Measurements from ENCODE around the gene SWT1. TPM values are rescaled to one million over a fixed set of nuclear protein-coding genes. Genes with fewer than 3 reads are reported as not detected.
A peak's percentile ranks its signal among the peaks of the same experiment; 100 is the strongest.
"Not testable (repeated sequence)": the region's sequence is repeated elsewhere in the genome, so short reads cannot be mapped to it uniquely, and the experiment has no call there.

The SWT1 gene
- total RNA-seq, 1 experiment from 2014 or later: 6.2 TPM

- DNase-seq (ENCODE audit: low spot score): no peak
Measured at GRCh38 chr1:185319139-185319475, 162.1 kb downstream of the SWT1 start.

- not testable (repeated sequence) for DNase-seq (ENCODE audit: low spot score)
Measured at GRCh38 chr1:185321104-185321503, 164.1 kb downstream of the SWT1 start.

- not testable (repeated sequence) for DNase-seq (ENCODE audit: low spot score)
Measured at GRCh38 chr1:185321653-185322221, 164.8 kb downstream of the SWT1 start.

GRCh38 chr1:185322636-185323035, 165.7 kb downstream of the SWT1 start:
- no peak for DNase-seq (ENCODE audit: low spot score)

GRCh38 chr1:185324118-185324517, 167.2 kb downstream of the SWT1 start:
- DNase-seq (ENCODE audit: low spot score): no peak

GRCh38 chr1:185325413-185325812, 168.4 kb downstream of the SWT1 start:
- DNase-seq (ENCODE audit: low spot score): no peak

- DNase-seq (ENCODE audit: low spot score): no peak
Measured at GRCh38 chr1:185328255-185328654, 171.3 kb downstream of the SWT1 start.

GRCh38 chr1:185334182-185334581, 177.2 kb downstream of the SWT1 start:
- no peak for DNase-seq (ENCODE audit: low spot score)

- DNase-seq (ENCODE audit: low spot score): no peak
Measured at GRCh38 chr1:185337246-185337645, 180.3 kb downstream of the SWT1 start.

- peak; percentile 14 for DNase-seq (ENCODE audit: low spot score)
Measured at GRCh38 chr1:185338719-185339622, 182.0 kb downstream of the SWT1 start.

- DNase-seq (ENCODE audit: low spot score): no peak
Measured at GRCh38 chr1:185341196-185341781, 184.3 kb downstream of the SWT1 start.

Other genes with a start within 250 kb of the SWT1 start
- 25.9 and 34.5 TPM in 2 replicates for gene NIBAN1, start 182.7 kb upstream of the SWT1 start, total RNA-seq (2014; rRNA removed; shearing (Covaris generic))
- gene RNF2, start 111.6 kb upstream of the SWT1 start, total RNA-seq (2014; rRNA removed; shearing (Covaris generic)): 17.1 and 18.8 TPM in 2 replicates
- 32.7 and 39.9 TPM in 2 replicates for gene TRMT1L, start 214 bp upstream of the SWT1 start, total RNA-seq (2014; rRNA removed; shearing (Covaris generic))
- gene IVNS1ABP, start 160.1 kb downstream of the SWT1 start, total RNA-seq (2014; rRNA removed; shearing (Covaris generic)): 60.4 and 67.7 TPM in 2 replicates